GM21390 (cell line): Measurements from ENCODE around the gene KMT2A.
"Not testable (repeated sequence)": the region's sequence is repeated elsewhere in the genome, so short reads cannot be mapped to it uniquely, and the experiment has no call there.

Experiments used
- ATAC-seq: cut with Tn5 transposase; IDR thresholded peaks from one replicate; pipeline ENCODE4 v1.9.1; 2021; ENCODE audit not compliant: unreplicated experiment

The KMT2A gene

GRCh38 chr11:118434553-118435289 is 1.6 kb upstream of the KMT2A start:
- ATAC-seq = no peak

GRCh38 chr11:118435290-118435892 is 901 bp upstream of the KMT2A start:
- ATAC-seq = peak; percentile 19

- ATAC-seq = peak; percentile 9
These were observed 431 bp downstream of the KMT2A start for GRCh38 chr11:118436639-118437207.

- no peak for ATAC-seq
These were observed 1.2 kb downstream of the KMT2A start for GRCh38 chr11:118437208-118438125.

GRCh38 chr11:118438314-118438931 is 2.1 kb downstream of the KMT2A start:
- ATAC-seq = no peak

GRCh38 chr11:118439646-118440045 is 3.4 kb downstream of the KMT2A start:
- no peak for ATAC-seq

GRCh38 chr11:118441770-118442275 is 5.5 kb downstream of the KMT2A start:
- no peak for ATAC-seq

GRCh38 chr11:118442301-118442700 is 6.0 kb downstream of the KMT2A start:
- ATAC-seq = no peak

- ATAC-seq = no peak
These were observed 6.8 kb downstream of the KMT2A start for GRCh38 chr11:118442908-118443589.

- ATAC-seq = no peak
These were observed 7.4 kb downstream of the KMT2A start for GRCh38 chr11:118443590-118444218.

GRCh38 chr11:118447423-118447822 is 11.1 kb downstream of the KMT2A start:
- ATAC-seq = no peak

- peak; percentile 88 for ATAC-seq
These were observed 12.0 kb downstream of the KMT2A start for GRCh38 chr11:118448294-118448693.

GRCh38 chr11:118449316-118449918 is 13.1 kb downstream of the KMT2A start:
- ATAC-seq = no peak

GRCh38 chr11:118450451-118450850 is 14.2 kb downstream of the KMT2A start:
- ATAC-seq = no peak

- ATAC-seq = no peak
These were observed 25.9 kb downstream of the KMT2A start for GRCh38 chr11:118462178-118462577.

- ATAC-seq = not testable (repeated sequence)
These were observed 32.7 kb downstream of the KMT2A start for GRCh38 chr11:118468968-118469367.

GRCh38 chr11:118471030-118471429 is 34.7 kb downstream of the KMT2A start:
- ATAC-seq = no peak

- ATAC-seq = no peak
These were observed 37.2 kb downstream of the KMT2A start for GRCh38 chr11:118473537-118473936.

GRCh38 chr11:118476676-118477075 is 40.4 kb downstream of the KMT2A start:
- ATAC-seq = no peak
